ENCODE data around the gene TINCR. TPM values are rescaled to one million over a fixed set of nuclear protein-coding genes. Genes with fewer than 3 reads are reported as not detected.

Gene TINCR
- total RNA-seq, 1 experiment from 2014 or later: 4.4 TPM

DNA sequence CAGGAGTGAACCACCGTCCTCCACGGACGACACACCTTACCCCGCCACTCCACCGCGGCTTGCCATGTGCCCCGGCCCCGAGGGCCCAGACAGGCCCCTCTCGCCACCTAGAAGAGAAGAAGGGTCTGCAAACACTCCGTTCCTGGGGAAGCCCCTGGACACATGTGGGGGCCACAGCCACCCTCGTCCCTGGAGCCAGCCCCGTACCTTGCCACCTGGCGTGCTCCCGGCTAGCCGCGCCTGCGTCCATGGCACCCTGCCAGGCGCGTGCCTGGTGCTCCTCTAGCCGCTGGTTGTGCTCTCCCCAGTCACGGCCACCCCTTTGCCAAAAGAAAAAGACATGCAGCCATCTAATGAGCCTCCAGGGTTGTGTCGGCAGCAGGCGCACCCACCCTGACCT, 19.9 kb upstream of the TINCR start:
- Histone ChIP-seq H3K27ac (no peak overlapping the region), H3K9me3 (ENCODE audit: insufficient read depth, low read depth) (no peaks in the 10 kb centered on the region), H3K79me2 (ENCODE audit: low read depth) (no peaks in the 10 kb centered on the region), H4K20me1 (ENCODE audit: insufficient read depth) (no peaks in the 10 kb centered on the region), H3K36me3 (ENCODE audit: low read depth) (no peaks in the 10 kb centered on the region), H3F3A (ENCODE audit: insufficient read depth, low read depth) (no peaks in the 10 kb centered on the region), H3K4me1 (replicated peaks; ENCODE audit: insufficient read depth) (no peaks in the 10 kb centered on the region), H3K9me2 (ENCODE audit: insufficient read depth) (no peaks in the 10 kb centered on the region), H3K4me2 (no peak overlapping the region), H2AFZ (no peak overlapping the region), H3K27me3 (ENCODE audit: insufficient read depth, low read depth) (no peaks in the 10 kb centered on the region), H3K4me3 (no peak overlapping the region)
- no TSS peak for BruUV-seq (replicated peaks)
- no peak for DNase-seq
- POLR2A ChIA-PET (ENCODE audit: unreplicated experiment): no interaction called here
- CTCF ChIA-PET: interaction anchor here (0.6 kb wide), 1 partner anchor 1320 kb away, joined by 8 read pairs; no protein-coding TSS in a partner anchor
- no peak for TF ChIP-seq EZH2 (IDR thresholded peaks at IDR 0.05; ENCODE audit: low read depth)
- TF ChIP-seq, protein P1, sequence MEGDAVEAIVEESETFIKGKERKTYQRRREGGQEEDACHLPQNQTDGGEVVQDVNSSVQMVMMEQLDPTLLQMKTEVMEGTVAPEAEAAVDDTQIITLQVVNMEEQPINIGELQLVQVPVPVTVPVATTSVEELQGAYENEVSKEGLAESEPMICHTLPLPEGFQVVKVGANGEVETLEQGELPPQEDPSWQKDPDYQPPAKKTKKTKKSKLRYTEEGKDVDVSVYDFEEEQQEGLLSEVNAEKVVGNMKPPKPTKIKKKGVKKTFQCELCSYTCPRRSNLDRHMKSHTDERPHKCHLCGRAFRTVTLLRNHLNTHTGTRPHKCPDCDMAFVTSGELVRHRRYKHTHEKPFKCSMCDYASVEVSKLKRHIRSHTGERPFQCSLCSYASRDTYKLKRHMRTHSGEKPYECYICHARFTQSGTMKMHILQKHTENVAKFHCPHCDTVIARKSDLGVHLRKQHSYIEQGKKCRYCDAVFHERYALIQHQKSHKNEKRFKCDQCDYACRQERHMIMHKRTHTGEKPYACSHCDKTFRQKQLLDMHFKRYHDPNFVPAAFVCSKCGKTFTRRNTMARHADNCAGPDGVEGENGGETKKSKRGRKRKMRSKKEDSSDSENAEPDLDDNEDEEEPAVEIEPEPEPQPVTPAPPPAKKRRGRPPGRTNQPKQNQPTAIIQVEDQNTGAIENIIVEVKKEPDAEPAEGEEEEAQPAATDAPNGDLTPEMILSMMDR (conservative IDR thresholded peaks at IDR 0.05): no peak
- intact Hi-C loops (cut with micrococcal nuclease; ENCODE audit: unreplicated experiment): no loop called here

DNA sequence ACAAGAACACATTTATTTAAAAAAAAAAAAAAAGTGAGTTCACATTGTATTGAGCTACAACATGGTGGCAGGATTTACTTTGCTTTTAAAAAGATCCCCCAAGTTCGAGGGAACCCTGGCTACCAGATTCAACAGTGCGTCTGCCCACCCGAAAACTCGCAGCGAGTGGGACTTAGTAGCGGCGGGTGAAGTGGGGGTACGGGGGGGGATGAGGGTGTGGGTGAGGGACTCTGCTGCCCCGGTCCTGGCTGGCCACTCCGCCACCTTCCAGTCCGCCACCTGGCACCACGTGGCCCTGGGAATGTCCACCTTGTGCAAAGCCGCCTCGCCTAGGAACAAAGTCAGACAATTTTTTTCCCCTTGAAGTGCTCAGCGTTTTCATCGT, 19.3 kb upstream of the TINCR start:
- no peak overlapping the region for H3K4me2 ChIP-seq
- CTCF ChIA-PET: interaction anchor here (0.6 kb wide), 1 partner anchor 1319 kb away, joined by 8 read pairs; no protein-coding TSS in a partner anchor
- no peaks in the 10 kb centered on the region for H3K36me3 ChIP-seq (ENCODE audit: low read depth)
- POLR2A ChIA-PET (ENCODE audit: unreplicated experiment): no interaction called here
- no peaks in the 10 kb centered on the region for H3K9me3 ChIP-seq (ENCODE audit: insufficient read depth, low read depth)
- H3K27me3 ChIP-seq (ENCODE audit: insufficient read depth, low read depth): no peaks in the 10 kb centered on the region
- no peak overlapping the region for H2AFZ ChIP-seq
- no TSS peak for BruUV-seq (replicated peaks)
- H3K9me2 ChIP-seq (ENCODE audit: insufficient read depth): no peaks in the 10 kb centered on the region
- no peaks in the 10 kb centered on the region for H4K20me1 ChIP-seq (ENCODE audit: insufficient read depth)
- H3F3A ChIP-seq (ENCODE audit: insufficient read depth, low read depth): no peaks in the 10 kb centered on the region
- H3K27ac ChIP-seq: no peak overlapping the region
- no peak for TF ChIP-seq EZH2 (IDR thresholded peaks at IDR 0.05; ENCODE audit: low read depth)
- H3K4me1 ChIP-seq (replicated peaks; ENCODE audit: insufficient read depth): no peaks in the 10 kb centered on the region
- H3K79me2 ChIP-seq (ENCODE audit: low read depth): no peaks in the 10 kb centered on the region
- no peak overlapping the region for H3K4me3 ChIP-seq
- intact Hi-C loops (cut with micrococcal nuclease; ENCODE audit: unreplicated experiment): no loop called here
- DNase-seq: no peak

DNA sequence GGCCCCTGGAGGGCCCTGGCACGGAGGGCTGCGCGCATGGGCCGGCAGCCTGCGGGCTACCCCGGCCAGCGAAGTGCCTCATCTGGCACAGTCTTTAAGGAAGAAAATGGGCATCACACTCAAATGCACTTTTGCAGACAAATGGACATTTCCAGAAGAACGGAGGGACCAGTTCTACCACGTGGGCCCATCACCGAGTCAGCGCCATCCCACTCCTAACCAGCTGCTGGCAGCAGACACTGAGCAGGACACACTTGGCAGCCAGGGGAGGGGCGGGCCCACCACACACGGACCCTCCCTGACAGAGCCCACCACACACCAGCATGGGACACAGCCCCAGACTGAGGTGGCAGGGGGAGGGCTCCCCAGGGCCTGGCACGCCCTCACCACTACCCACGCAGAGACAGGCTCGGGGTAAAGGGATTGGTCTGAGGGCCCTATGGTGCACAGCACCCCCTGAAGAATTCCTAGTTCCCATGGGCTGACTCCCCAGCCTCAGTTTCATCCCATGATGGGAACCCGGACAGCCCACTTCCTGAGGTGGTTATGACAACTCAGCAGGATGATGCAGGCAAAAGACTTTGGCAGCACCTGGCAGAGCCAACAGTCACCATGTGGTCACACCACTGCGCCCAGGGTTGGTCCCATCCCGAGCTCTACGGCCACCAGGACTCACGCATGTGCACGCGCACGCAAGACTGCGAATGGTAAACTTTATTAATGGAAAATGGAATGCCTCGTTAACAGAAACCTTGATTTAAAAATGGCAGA, 18.7 kb upstream of the TINCR start:
- no peak overlapping the region for H3K4me3 ChIP-seq
- BruUV-seq (replicated peaks): no TSS peak
- intact Hi-C loops (cut with micrococcal nuclease; ENCODE audit: unreplicated experiment): no loop called here
- CTCF ChIA-PET: no interaction called here
- no peak overlapping the region for H3K4me2 ChIP-seq
- H4K20me1 ChIP-seq (ENCODE audit: insufficient read depth): no peaks in the 10 kb centered on the region
- H3K9me3 ChIP-seq (ENCODE audit: insufficient read depth, low read depth): no peaks in the 10 kb centered on the region
- no peak for TF ChIP-seq EZH2 (IDR thresholded peaks at IDR 0.05; ENCODE audit: low read depth)
- TF ChIP-seq, protein P1 (conservative IDR thresholded peaks at IDR 0.05): no peak
- H3K4me1 ChIP-seq (replicated peaks; ENCODE audit: insufficient read depth): no peaks in the 10 kb centered on the region
- no peaks in the 10 kb centered on the region for H3F3A ChIP-seq (ENCODE audit: insufficient read depth, low read depth)
- no peaks in the 10 kb centered on the region for H3K79me2 ChIP-seq (ENCODE audit: low read depth)
- DNase-seq: no peak
- POLR2A ChIA-PET (ENCODE audit: unreplicated experiment): no interaction called here
- no peak overlapping the region for H2AFZ ChIP-seq
- H3K27ac ChIP-seq: no peak overlapping the region
- no peaks in the 10 kb centered on the region for H3K9me2 ChIP-seq (ENCODE audit: insufficient read depth)
- H3K36me3 ChIP-seq (ENCODE audit: low read depth): no peaks in the 10 kb centered on the region
- no peaks in the 10 kb centered on the region for H3K27me3 ChIP-seq (ENCODE audit: insufficient read depth, low read depth)

All from PC-9 (cell line).